LNCAP (cell line): ENCODE data around the gene KCTD17.

Experiments used
- TF ChIP-seq, protein P1 (sequence below): fragments of 450-650 bp; IDR thresholded peaks from 2 replicates; pipeline ENCODE4 v1.5.1; 2017; ENCODE audit warnings: mild to moderate bottlenecking

KCTD17 gene

DNA sequence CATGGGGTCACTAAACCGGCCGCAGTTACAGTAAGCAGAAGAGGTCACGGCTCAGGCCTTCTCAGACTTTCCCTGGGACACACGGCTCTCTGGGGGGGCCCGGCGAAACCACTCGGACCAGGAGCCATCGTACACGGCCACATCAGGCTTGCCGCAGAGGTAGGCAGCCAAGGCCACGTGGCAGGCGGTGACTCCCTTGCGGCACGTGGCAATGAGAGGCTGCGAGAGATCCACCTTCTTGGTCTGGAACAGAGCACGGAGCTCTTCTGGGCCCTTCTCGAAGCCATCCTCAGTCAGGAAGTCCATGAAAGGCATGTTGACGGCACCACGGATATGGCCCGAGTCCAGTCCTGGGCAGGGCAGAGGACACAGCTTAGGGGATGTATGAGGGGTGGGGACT, 40.6 kb upstream of the KCTD17 start:
- TF ChIP-seq, protein P1, sequence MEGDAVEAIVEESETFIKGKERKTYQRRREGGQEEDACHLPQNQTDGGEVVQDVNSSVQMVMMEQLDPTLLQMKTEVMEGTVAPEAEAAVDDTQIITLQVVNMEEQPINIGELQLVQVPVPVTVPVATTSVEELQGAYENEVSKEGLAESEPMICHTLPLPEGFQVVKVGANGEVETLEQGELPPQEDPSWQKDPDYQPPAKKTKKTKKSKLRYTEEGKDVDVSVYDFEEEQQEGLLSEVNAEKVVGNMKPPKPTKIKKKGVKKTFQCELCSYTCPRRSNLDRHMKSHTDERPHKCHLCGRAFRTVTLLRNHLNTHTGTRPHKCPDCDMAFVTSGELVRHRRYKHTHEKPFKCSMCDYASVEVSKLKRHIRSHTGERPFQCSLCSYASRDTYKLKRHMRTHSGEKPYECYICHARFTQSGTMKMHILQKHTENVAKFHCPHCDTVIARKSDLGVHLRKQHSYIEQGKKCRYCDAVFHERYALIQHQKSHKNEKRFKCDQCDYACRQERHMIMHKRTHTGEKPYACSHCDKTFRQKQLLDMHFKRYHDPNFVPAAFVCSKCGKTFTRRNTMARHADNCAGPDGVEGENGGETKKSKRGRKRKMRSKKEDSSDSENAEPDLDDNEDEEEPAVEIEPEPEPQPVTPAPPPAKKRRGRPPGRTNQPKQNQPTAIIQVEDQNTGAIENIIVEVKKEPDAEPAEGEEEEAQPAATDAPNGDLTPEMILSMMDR = no peak

DNA sequence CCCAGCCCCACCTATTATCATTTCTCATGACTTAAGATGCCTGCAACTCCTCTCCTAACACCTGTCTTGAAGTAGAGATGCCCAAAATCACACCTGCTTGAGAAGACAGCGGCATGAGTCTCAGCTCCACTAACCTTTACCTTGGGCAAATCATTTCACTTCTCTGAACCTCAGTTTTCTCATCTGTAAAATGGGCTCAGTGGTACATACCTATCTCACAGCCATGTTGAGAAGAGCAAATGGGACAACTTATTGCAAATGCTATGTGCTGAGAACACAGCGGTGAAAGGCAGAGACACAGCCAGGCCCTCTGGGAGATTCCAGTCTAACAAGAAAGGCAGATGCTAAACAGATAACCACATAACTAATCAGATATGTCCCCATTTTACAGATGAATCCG, 40.1 kb upstream of the KCTD17 start:
- TF ChIP-seq, protein P1 = no peak

DNA sequence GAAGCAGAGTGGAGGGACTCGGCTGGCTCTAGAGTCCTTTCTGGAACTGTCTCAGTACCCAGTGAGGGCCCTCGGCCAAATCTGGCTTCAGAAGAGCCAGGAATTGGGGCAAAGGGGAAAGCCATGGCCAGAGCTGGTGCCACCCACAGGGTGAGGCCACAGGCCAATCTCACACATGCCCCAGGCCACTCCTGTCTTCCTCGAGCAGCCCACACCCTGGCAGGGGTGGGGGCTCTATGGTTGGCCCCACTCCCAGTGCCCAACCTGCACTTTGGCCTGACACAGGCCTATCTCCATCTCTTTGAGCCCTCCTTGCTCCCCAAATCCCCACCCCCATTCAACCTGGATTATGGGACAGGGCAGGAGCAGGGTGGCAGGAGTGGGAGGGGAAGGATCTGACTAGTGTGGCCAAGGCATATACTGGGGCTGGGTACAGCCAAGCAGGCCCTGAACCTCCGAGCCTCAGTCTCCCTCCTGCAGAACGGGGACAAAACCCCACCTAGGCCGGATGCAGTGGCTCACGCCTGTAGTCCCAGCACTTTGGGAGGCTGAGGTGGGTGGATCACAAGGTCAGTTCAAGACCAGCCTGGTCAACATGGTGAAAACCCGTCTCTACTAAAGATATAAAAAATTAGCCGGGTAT, 39.2 kb upstream of the KCTD17 start:
- TF ChIP-seq, protein P1 = no peak

DNA sequence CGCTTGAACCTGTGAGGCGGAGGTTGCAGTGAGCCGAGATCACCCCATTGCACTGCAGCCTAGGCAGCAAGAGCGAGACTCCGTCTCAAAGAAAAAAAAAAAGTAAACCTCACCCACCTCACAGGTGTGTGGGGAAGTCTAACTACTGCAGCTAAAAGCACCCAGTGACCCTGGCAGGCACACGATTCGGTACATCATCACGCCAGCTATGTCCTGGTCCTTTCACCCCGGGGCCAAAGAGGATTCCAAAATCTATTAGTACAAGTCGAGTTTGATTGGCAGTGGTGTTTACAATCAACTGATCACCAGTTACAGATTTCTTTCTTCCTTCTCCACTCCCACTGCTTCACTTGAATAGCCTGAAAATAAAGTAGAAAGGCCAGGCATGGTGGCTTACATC, 38.6 kb upstream of the KCTD17 start:
- TF ChIP-seq, protein P1 = no peak

DNA sequence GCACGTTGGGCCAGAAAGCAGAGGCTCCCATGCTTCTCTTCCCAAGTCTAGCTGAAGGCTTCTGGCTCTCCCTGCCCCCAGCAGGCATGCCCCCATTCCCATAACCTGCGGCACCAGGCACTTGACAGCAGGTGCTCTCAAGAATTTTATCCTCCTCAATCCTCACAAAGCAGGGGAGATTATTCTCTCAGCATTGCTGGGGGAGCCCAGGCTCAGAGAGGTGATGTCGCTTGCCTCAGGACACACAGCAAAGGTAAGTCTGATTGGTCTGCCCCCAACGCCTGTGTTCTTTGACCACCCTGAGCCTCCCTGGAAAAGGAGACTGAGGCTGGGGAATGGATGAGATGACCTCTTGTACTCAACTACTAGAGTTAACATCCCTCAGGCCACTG, 37.1 kb upstream of the KCTD17 start:
- TF ChIP-seq, protein P1 = no peak

DNA sequence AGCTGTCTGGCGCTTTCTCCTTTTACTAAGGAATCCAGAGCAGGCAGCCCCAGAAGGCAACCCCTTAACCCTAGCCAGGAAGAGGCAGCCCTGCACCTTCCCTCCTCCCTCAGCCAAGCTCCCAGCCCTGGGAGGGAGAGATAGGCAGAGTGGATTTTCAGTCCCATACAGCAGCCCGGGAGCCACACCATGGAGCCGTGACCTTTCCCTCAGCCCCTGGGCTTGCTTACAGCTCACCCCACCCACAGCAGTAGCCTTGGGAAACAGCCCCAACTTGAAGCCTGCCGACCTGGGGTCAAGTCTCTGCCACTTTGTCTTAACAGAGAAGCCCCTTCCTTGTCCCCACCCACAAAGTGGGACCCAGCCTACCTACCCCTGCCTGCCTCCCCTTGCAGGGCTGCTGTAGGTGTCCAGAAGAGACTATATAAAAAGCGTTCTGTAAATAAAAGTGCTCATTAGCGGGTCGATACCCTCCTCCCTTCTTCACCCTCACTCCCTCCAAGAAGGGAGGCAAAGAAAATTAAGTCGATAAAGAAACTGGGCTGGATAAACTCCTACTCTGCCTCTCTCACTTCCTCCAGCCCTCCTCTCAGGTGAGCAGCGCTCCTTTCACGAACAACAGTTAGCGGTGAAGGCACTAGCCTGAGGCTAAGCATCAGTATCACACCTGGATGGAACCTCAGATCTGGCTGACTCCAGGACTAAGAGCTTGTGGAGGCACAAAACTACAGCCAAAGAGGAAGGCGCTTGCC, 36.5 kb upstream of the KCTD17 start:
- TF ChIP-seq, protein P1 = no peak

DNA sequence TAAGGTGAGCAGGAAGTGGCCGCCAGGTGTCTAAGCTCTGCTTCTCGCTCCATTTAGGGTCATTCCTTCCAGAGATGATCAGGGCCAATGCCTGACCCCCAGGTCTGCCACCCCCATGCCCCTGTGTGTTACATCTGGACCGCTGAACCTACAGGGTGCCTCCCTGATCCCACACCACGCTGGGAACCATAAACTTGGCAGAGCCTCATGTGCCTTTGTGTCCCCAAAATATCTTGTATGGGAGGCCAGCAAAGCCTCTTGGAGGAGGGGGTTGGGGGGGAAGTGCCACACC, 36.0 kb upstream of the KCTD17 start:
- TF ChIP-seq, protein P1 = no peak
